KBM-7 (cell line): ENCODE results near the gene TBC1D4.

Experiments
- DNase-seq: peaks from one replicate; pipeline ENCODE4 v3.0.0-alpha.2; 2015
- in situ Hi-C: fragments of 300-500 bp; cut with MboI; formaldehyde crosslinking; loops from 2 replicates; pipeline ENCODE4 v1.14.3; 2020; ENCODE audit warnings: low sequenced_read_pairs, low pct_unique_long_range_greater_than_20kb, mixed read lengths

The TBC1D4 gene

GRCh38 chr13:75399879-75400217 is 82.1 kb downstream of the TBC1D4 start:
- in situ Hi-C loops = no loop called here
- no peak for DNase-seq

- DNase-seq = no peak
- in situ Hi-C loops = no loop called here
These were observed 82.6 kb downstream of the TBC1D4 start for GRCh38 chr13:75399168-75399878.

DNA sequence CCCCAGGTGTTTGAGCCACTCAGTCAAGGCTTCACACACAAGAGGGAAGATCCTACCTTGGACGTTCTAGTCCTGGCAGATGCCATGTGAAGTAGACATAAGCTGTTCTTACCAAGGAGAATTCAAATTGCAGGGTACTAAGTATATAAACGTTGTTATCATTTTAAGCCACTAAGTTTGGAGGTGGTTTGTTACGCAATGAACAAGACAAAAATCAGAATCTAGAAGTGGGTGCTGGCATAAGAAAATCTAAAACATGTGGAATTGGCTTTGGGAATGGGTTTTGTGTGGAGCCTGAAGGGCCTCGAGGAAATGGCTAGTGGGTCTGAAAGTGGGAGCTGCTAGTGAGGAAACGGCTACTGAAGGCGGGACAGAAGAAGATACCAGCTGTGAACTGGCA is 83.9 kb downstream of the TBC1D4 start:
- no peak for DNase-seq
- in situ Hi-C loops = no loop called here

GRCh38 chr13:75395901-75396300 is 86.1 kb downstream of the TBC1D4 start:
- no peak for DNase-seq
- in situ Hi-C loops = no loop called here

GRCh38 chr13:75395066-75395465 is 86.9 kb downstream of the TBC1D4 start:
- in situ Hi-C loops = no loop called here
- DNase-seq = peak; percentile 74

- in situ Hi-C loops = no loop called here
- DNase-seq = peak; percentile 37
These were observed 88.0 kb downstream of the TBC1D4 start for GRCh38 chr13:75393839-75394520.

DNA sequence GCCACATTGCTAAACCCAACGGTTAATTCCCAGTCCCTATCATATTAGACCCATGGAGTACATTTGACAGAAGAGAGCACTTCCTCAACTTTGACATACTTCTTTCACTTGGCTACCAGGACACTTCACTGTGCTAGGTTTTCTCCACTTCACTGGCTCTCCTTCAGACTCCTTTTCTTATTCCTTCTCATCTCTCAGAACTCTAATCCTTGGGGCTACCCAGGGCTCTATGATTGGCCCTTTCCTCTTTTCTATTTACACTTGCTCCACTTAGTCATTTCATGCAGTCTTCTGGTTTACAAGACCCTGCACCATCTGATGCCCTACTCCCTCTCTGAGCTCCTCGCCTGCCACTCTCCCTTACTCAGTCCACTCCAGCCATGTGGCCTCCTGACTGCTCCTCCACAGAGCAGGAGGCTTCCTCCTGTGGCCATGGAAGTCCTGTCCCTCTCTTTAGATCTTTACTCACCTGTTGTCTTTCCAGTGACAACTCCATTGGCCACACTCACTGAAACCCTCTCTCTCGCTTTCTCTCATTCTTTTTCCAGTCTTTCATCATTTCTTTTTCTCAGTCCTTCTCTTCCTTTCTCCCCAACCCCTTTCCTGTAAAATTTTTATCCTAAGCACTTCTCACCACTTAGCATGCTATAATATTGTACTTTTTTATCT is 90.4 kb downstream of the TBC1D4 start:
- in situ Hi-C loops = no loop called here
- DNase-seq = no peak

- in situ Hi-C loops = no loop called here
- no peak for DNase-seq
These were observed 91.7 kb downstream of the TBC1D4 start for GRCh38 chr13:75390229-75390628.

- DNase-seq = no peak
- in situ Hi-C loops = no loop called here
These were observed 96.3 kb downstream of the TBC1D4 start for GRCh38 chr13:75385708-75386083.

DNA sequence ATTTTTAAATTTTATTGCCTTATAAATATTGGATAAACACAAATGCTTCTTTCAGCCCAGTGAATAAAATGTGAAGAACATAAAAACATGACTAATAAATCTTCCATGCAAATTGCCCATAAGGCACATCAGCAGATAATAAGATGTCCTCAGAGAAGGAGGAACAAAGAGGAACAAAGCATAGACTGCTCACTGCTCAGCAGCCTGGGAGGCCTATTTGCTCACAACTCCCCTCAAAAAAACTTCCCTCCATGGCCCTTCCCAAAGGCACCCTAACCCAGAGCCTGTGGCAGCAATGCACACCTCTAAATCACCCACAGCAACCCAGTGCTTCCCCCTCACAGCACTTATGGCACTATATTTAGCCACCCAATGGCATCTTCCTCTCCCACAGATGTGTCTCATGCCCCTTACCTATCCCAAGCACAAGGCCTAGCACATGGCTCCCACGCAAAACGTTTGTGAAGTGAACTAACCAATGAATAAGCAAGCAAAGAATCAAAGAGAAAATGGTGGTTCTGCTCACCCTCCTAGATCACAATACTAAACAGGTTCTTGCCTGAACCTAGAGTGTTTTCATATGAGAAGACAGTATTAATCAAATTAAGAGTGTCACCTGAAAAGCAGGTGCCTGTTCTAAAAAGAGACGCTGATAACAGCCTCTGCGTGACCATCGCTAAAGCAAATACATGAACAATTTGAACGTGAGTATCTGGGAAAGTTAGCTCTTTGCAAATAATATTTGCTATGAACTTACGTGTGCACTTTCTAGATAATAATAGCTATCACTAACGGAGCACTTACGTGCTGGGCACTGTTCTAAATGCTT is 96.9 kb downstream of the TBC1D4 start:
- in situ Hi-C loops = no loop called here
- peak; percentile 25 for DNase-seq

GRCh38 chr13:75383064-75383715 is 98.8 kb downstream of the TBC1D4 start:
- no peak for DNase-seq
- in situ Hi-C loops = no loop called here

- no peak for DNase-seq
- in situ Hi-C loops = no loop called here
These were observed 103.7 kb downstream of the TBC1D4 start for GRCh38 chr13:75378301-75378700.

DNA sequence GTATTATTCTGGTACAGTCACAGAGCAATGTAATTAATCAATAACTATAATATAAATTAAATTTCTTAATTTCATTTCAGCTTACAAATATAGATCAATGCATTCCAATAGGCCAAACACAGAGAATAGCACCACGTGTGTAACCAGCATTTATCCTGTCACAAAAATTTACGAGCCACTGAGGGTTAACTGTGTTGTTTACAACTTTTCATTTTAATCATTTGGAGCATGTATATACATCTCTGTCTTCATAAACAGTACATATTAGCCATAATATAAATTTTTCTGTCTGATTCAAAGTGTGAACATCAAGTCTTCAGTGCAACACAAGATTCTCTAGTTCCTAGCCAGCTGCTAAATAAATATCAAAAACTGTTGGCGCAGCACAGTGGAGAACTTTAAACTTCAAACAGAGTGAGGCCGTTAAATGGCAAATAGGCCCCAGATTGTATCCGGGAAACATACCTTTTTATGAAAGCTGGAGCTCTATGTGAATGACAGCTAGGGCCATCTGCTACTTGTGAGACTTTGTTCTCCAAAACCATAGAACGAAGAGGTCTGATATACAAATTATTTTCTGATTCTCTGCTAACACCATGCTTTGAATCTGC is 105.1 kb downstream of the TBC1D4 start:
- no peak for DNase-seq
- in situ Hi-C loops = no loop called here

GRCh38 chr13:75375329-75375728 is 106.6 kb downstream of the TBC1D4 start:
- DNase-seq = no peak
- in situ Hi-C loops = no loop called here

- DNase-seq = no peak
- in situ Hi-C loops = no loop called here
These were observed 108.0 kb downstream of the TBC1D4 start for GRCh38 chr13:75373988-75374387.

- in situ Hi-C loops = no loop called here
- DNase-seq = peak; percentile 31
These were observed 108.8 kb downstream of the TBC1D4 start for GRCh38 chr13:75372923-75373841.

DNA sequence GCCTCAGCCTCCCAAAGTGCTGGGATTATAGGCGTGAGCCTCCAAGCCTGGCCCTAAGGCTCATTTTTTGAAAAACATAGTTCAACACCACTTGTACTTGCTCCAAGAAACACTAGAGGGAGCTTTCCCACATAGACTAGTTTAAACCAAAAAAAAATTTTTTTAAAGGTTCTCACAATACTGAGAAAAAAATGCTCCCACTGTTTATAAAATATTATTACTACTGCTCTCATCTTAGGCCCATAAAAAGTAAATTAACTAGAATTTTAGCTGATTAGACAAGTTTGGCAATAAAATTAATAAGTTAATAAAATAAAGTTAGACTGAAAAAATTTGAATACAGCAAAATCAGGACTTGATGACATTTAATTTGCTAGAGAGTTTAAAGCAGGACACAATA is 109.5 kb downstream of the TBC1D4 start:
- peak; percentile 58 for DNase-seq
- in situ Hi-C loops = no loop called here

- in situ Hi-C loops = no loop called here
- no peak for DNase-seq
These were observed 110.8 kb downstream of the TBC1D4 start for GRCh38 chr13:75371203-75371602.
